H1 (cell line): ENCODE data around the gene GRID2. TPM values are rescaled to one million over a fixed set of nuclear protein-coding genes. Genes with fewer than 3 reads are reported as not detected.

ENCODE experiments used
- CTCF ChIA-PET: fragments of 300-600 bp; sonication (Branson Sonifier 250); formaldehyde crosslinking; loops from one replicate; lab custom pipeline; 2021; ENCODE audit not compliant: partially characterized antibody; lab: Charles Lee
- POLR2A ChIA-PET: fragments of 300-600 bp; sonication (Branson Sonifier 250); formaldehyde crosslinking; loops from one replicate; lab custom pipeline; 2021; ENCODE audit warnings: inconsistent platforms; ENCODE audit not compliant: partially characterized antibody; lab: Charles Lee
- DNase-seq, 2 experiments: peaks; one replicate each; pipeline versions ENCODE4 v3.0.0 to v3.0.0-alpha.2; 2010 to 2022; ENCODE audit warnings: low spot score in 2 of 2, low read depth in 1 of 2, mixed read lengths in 1 of 2
- FAIRE-seq: peaks from 2 replicates; lab custom pipeline; 2011; peaks lifted over from hg19 to GRCh38; lab: Jason Lieb, UNC
- H2AFZ ChIP-seq: 2 replicates; pipeline ENCODE4 v1.8.1; 2012; ENCODE audit warnings: low read length, inconsistent platforms
- H2AK5ac ChIP-seq: 2 replicates; pipeline ENCODE4 v1.6.1; 2013; ENCODE audit warnings: low read depth, low read length
- H2BK120ac ChIP-seq: replicated peaks from 2 replicates; pipeline ENCODE3; 2013; ENCODE audit warnings: low read depth, low read length, inconsistent platforms
- H2BK12ac ChIP-seq: 2 replicates; pipeline ENCODE4 v1.6.1; 2013; ENCODE audit warnings: low read depth, low read length
- H2BK15ac ChIP-seq: 2 replicates; pipeline ENCODE4 v1.6.1; 2013; ENCODE audit warnings: low read length
- H2BK20ac ChIP-seq: 2 replicates; pipeline ENCODE4 v1.6.1; 2013; ENCODE audit warnings: low read length
- H2BK5ac ChIP-seq: 2 replicates; pipeline ENCODE4 v1.6.1; 2013; ENCODE audit warnings: low read depth, low read length
- H3K14ac ChIP-seq: 2 replicates; pipeline ENCODE4 v1.6.1; 2013; ENCODE audit warnings: inconsistent platforms; ENCODE audit not compliant: insufficient read length
- H3K18ac ChIP-seq: 2 replicates; pipeline ENCODE4 v1.6.1; 2013; ENCODE audit warnings: low read length; ENCODE audit errors: extremely low read depth
- H3K23ac ChIP-seq: 2 replicates; pipeline ENCODE4 v1.6.1; 2013; ENCODE audit warnings: inconsistent platforms; ENCODE audit not compliant: insufficient read length
- H3K23me2 ChIP-seq: 2 replicates; pipeline ENCODE4 v1.6.1; 2013; ENCODE audit warnings: low read depth, low read length
- H3K27ac ChIP-seq: 2 replicates; pipeline ENCODE4 v1.6.1; 2011; ENCODE audit warnings: low read depth, low read length, inconsistent platforms
- H3K27me3 ChIP-seq, 4 experiments: replicated peaks in 1 of 4; 1 replicate in 1 of 4; 2 replicates in 3 of 4; pipeline versions ENCODE4 v1.6.1 to v1.8.1; 2011 to 2013; ENCODE audit warnings: low read length in 3 of 4, mild to moderate bottlenecking in 3 of 4, inconsistent platforms in 2 of 4, mixed read lengths in 2 of 4, moderate library complexity in 1 of 4; ENCODE audit not compliant: control insufficient read depth in 3 of 4, insufficient read depth in 3 of 4; ENCODE audit errors: extremely low read depth in 1 of 4
- H3K36me3 ChIP-seq, 4 experiments: 2 replicates each; pipeline versions ENCODE4 v1.6.1 to v1.8.1; 2011 to 2013; ENCODE audit warnings: mild to moderate bottlenecking in 4 of 4, low read length in 3 of 4, moderate library complexity in 2 of 4, control low read depth in 1 of 4, inconsistent platforms in 1 of 4; ENCODE audit not compliant: insufficient read depth in 4 of 4, control insufficient read depth in 2 of 4
- H3K4ac ChIP-seq: replicated peaks from 2 replicates; pipeline ENCODE3; 2013; ENCODE audit warnings: low read length, low read depth, mixed read lengths, inconsistent platforms; ENCODE audit not compliant: insufficient read length
- H3K4me1 ChIP-seq, 4 experiments: replicated peaks in 1 of 4; 1 replicate in 1 of 4; 2 replicates in 3 of 4; pipeline versions ENCODE4 v1.6.1 to v1.8.1; 2011 to 2013; ENCODE audit warnings: low read length in 3 of 4, inconsistent platforms in 2 of 4, mixed read lengths in 1 of 4; ENCODE audit not compliant: insufficient read depth in 4 of 4, control insufficient read depth in 3 of 4
- H3K4me2 ChIP-seq, 2 experiments: 2 replicates each; pipeline versions ENCODE4 v1.6.1 to v1.8.1; 2011 to 2013; ENCODE audit warnings: low read depth in 2 of 2, low read length in 2 of 2, control low read depth in 1 of 2, inconsistent platforms in 1 of 2, mild to moderate bottlenecking in 1 of 2; ENCODE audit not compliant: insufficient read depth in 1 of 2
- H3K4me3 ChIP-seq, 4 experiments: fragments of 200-600, 300-600 bp in 1 of 4; sonication (generic), shearing (Covaris generic), sonication (Bioruptor Twin) in 1 of 4; 2 replicates each; pipeline versions ENCODE4 v1.5.1 to v1.8.1; 2011 to 2016; ENCODE audit warnings: low read length in 4 of 4, low read depth in 3 of 4, control low read depth in 2 of 4, inconsistent platforms in 2 of 4, mild to moderate bottlenecking in 2 of 4, mixed read lengths in 1 of 4, moderate library complexity in 1 of 4; ENCODE audit not compliant: insufficient read depth in 2 of 4; ENCODE audit errors: extremely low read depth in 1 of 4
- H3K56ac ChIP-seq: replicated peaks from 2 replicates; pipeline ENCODE3; 2013; ENCODE audit warnings: low read depth, mild to moderate bottlenecking, mixed read lengths, low read length, inconsistent platforms; ENCODE audit not compliant: insufficient read length
- H3K79me1 ChIP-seq: 2 replicates; pipeline ENCODE4 v1.6.1; 2013; ENCODE audit warnings: low read depth, low read length, control low read depth
- H3K79me2 ChIP-seq, 2 experiments: 2 replicates each; pipeline versions ENCODE4 v1.6.1 to v1.8.1; 2012 to 2013; ENCODE audit warnings: low read length in 2 of 2, mild to moderate bottlenecking in 2 of 2, inconsistent platforms in 1 of 2; ENCODE audit not compliant: insufficient read depth in 2 of 2, control insufficient read depth in 1 of 2
- H3K9ac ChIP-seq, 4 experiments: replicated peaks in 1 of 4; 1 replicate in 1 of 4; 2 replicates in 3 of 4; pipeline versions ENCODE4 v1.6.1 to v1.8.1; 2011 to 2013; ENCODE audit warnings: low read depth in 3 of 4, low read length in 3 of 4, control low read depth in 2 of 4, mild to moderate bottlenecking in 2 of 4, moderate library complexity in 2 of 4, inconsistent platforms in 1 of 4; ENCODE audit errors: extremely low read depth in 1 of 4
- H3K9me3 ChIP-seq, 2 experiments: 2 replicates each; pipeline versions ENCODE4 v1.6.1 to v1.8.1; 2012 to 2013; ENCODE audit warnings: mild to moderate bottlenecking in 2 of 2, moderate library complexity in 2 of 2, control low read depth in 1 of 2, inconsistent platforms in 1 of 2, low read depth in 1 of 2, low read length in 1 of 2, mixed read lengths in 1 of 2; ENCODE audit not compliant: insufficient read depth in 2 of 2
- H4K20me1 ChIP-seq, 2 experiments: replicated peaks in 1 of 2; 2 replicates each; pipeline versions ENCODE3 to v1.8.1; 2011 to 2013; ENCODE audit warnings: inconsistent platforms in 2 of 2, low read length in 2 of 2, mild to moderate bottlenecking in 1 of 2; ENCODE audit not compliant: insufficient read depth in 2 of 2, control insufficient read depth in 1 of 2
- H4K5ac ChIP-seq: 2 replicates; pipeline ENCODE4 v1.6.1; 2013; ENCODE audit warnings: low read length, low read depth, mixed read lengths, inconsistent platforms; ENCODE audit not compliant: insufficient read length
- H4K8ac ChIP-seq: 2 replicates; pipeline ENCODE4 v1.8.0; 2013; ENCODE audit warnings: mild to moderate bottlenecking, moderate library complexity, low read length, inconsistent platforms; ENCODE audit not compliant: insufficient read depth; ENCODE audit errors: extremely low read depth
- H4K91ac ChIP-seq: replicated peaks from 2 replicates; pipeline ENCODE3; 2013; ENCODE audit warnings: low read length, mixed read lengths, inconsistent platforms; ENCODE audit not compliant: insufficient read length
- KDM4A ChIP-seq: IDR thresholded peaks from one replicate; pipeline ENCODE4 v1.7.1; 2012; ENCODE audit warnings: low read depth, mild to moderate bottlenecking, moderate library complexity, low read length, inconsistent platforms; ENCODE audit not compliant: severe bottlenecking
- MAFK ChIP-seq: IDR thresholded peaks from 2 replicates; pipeline ENCODE4 v1.6.1; 2012; ENCODE audit warnings: low read depth, mild to moderate bottlenecking, improper control_type of control experiment, low read length
- RXRA ChIP-seq: IDR thresholded peaks from 2 replicates; pipeline ENCODE4 v1.6.1; 2011; ENCODE audit warnings: low read depth, mild to moderate bottlenecking, low read length, moderate library complexity; ENCODE audit not compliant: insufficient read depth
- SAP30 ChIP-seq: fragments of 300-600 bp; sonication (generic); IDR thresholded peaks from 2 replicates; pipeline ENCODE4 v1.7.1; 2012; ENCODE audit warnings: low read length, moderate library complexity, mild to moderate bottlenecking, inconsistent platforms; ENCODE audit not compliant: insufficient read depth, insufficient replicate concordance
- SP1 ChIP-seq: IDR thresholded peaks from 2 replicates; pipeline ENCODE4 v1.6.1; 2011; ENCODE audit warnings: low read depth, low read length
- TCF12 ChIP-seq: IDR thresholded peaks from 2 replicates; pipeline ENCODE4 v1.6.1; 2011; ENCODE audit warnings: low read depth, mild to moderate bottlenecking, low read length
- TEAD4 ChIP-seq: IDR thresholded peaks from 2 replicates; pipeline ENCODE4 v1.6.1; 2012; ENCODE audit warnings: low read depth, low read length, inconsistent platforms, mixed read lengths
- ZNF274 ChIP-seq: IDR thresholded peaks from 2 replicates; pipeline ENCODE4 v1.7.0; 2012; ENCODE audit warnings: low read length, borderline replicate concordance; ENCODE audit errors: extremely low read depth
- WGBS, 2 experiments: shearing (Covaris generic) in 1 of 2; methylation state at CpG; one replicate each; pipeline versions ENCODE4 v1.1.6 to v1.1.7; 2013 to 2015; ENCODE audit warnings: low lambda C conversion rate in 2 of 2, mixed read lengths in 2 of 2, inconsistent platforms in 1 of 2, low coverage in 1 of 2, missing lambda C conversion rate in 1 of 2; ENCODE audit not compliant: insufficient replicate concordance in 2 of 2, insufficient coverage in 1 of 2, insufficient read length in 1 of 2; ENCODE audit errors: extremely low coverage in 1 of 2, missing lambda C conversion rate in 1 of 2; 5-methylcytosine and 5-hydroxymethylcytosine counted together
- polyA plus RNA-seq, 7 experiments: library from polyadenylated mRNA; depleted of rRNA in 3 of 7; stranded (reverse) in 5 of 7; unstranded in 2 of 7; fragments of >200 nt in 5 of 7; fragments of 200-250 nt in 2 of 7; gene quantifications; 1 replicate in 5 of 7; 2 replicates in 1 of 7; 4 replicates in 1 of 7; pipeline versions ENCODE4 v1.2.1 to v1.2.3, GENCODE V29; 2011 to 2013; ENCODE audit warnings: missing spikeins in 2 of 7, mixed read lengths in 2 of 7
- total RNA-seq: library from RNA; stranded (reverse); fragmentation: NEBNext Ultra II Directional; extraction: Animal tissue kit (Norgen Biotek cat#: 25700); gene quantifications from 2 replicates; pipeline ENCODE4 v1.2.1, GENCODE V29; 2021
- TF ChIP-seq, protein P1 (sequence below): IDR thresholded peaks from 2 replicates; pipeline ENCODE4 v1.6.1; 2012; ENCODE audit warnings: inconsistent platforms

The GRID2 gene
- total and polyA plus RNA-seq, 2 of the 8 experiments (the other 6 are each of a cell fraction or from before 2014, with no cell fraction given): 31.1 to 81.9 TPM

DNA sequence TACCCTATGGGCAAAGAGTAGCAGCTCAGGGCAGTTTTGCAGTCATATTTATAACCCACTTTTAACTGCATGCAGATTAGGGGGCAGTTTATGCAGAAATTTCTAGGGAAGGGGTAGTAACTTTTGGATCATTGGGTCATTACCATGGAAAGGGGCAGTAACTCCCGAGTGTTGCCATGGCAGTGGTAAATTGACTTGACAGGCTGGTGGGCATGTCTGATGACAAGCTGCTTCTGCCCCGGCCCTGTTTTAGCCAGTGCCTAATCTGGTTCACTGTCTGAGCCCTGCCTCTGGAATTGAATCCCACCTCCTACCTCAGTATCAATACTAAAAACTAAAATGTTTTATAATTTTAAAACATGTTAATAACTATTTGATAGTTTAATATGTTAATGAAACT is 1162.7 kb downstream of the GRID2 start:
- Histone ChIP-seq H2BK15ac (no peak overlapping the region), H2AFZ (no peak overlapping the region), H3K23ac (no peak overlapping the region), H3K18ac (no peak overlapping the region), H3K4me3 (no peak overlapping the region), H4K5ac (no peak overlapping the region), H3K4me2 (no peak overlapping the region), H3K36me3 (no peaks in the 10 kb centered on the region), H3K56ac (no peak overlapping the region), H4K8ac (no peak overlapping the region), H4K91ac (no peak overlapping the region), H2BK5ac (no peak overlapping the region), H3K27ac (no peak overlapping the region), H3K9me3 (no peaks in the 10 kb centered on the region), H3K23me2 (no peaks in the 10 kb centered on the region), H3K79me2 (no peaks in the 10 kb centered on the region; a peak in 1 of 4 replicates), H3K9ac (no peak overlapping the region), H2BK12ac (no peak overlapping the region), H2BK20ac (no peak overlapping the region), H3K4me1 (no peaks in the 10 kb centered on the region), H3K79me1 (no peaks in the 10 kb centered on the region), H2BK120ac (no peak overlapping the region), H3K4ac (no peak overlapping the region), H2AK5ac (no peak overlapping the region), H4K20me1 (no peaks in the 10 kb centered on the region), H3K14ac (no peak overlapping the region), H3K27me3 (no peaks in the 10 kb centered on the region)
- ChIA-PET POLR2A (no interaction called here), CTCF (no interaction called here)
- FAIRE-seq (no peak), DNase-seq (no peak)
- WGBS, 2 experiments: 90% methylated on average over 2 of the region's 2 CpGs; no CpG with 5 or more reads in 1 of the 2 experiments
- no peak for TF ChIP-seq MAFK
- TF ChIP-seq KDM4A: no peak
- TF ChIP-seq TCF12: no peak
- no peak for TF ChIP-seq SP1
- no peak for TF ChIP-seq RXRA
- TF ChIP-seq, protein P1, sequence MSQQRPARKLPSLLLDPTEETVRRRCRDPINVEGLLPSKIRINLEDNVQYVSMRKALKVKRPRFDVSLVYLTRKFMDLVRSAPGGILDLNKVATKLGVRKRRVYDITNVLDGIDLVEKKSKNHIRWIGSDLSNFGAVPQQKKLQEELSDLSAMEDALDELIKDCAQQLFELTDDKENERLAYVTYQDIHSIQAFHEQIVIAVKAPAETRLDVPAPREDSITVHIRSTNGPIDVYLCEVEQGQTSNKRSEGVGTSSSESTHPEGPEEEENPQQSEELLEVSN: no peak
- TF ChIP-seq SAP30: no peak
- no peak for TF ChIP-seq TEAD4
- no peak for TF ChIP-seq ZNF274
